Posterior vena cava (tissue), 2 donors: Measurements from ENCODE around the gene NT5DC3. TPM values are rescaled to one million over a fixed set of nuclear protein-coding genes. Genes with fewer than 3 reads are reported as not detected.

Experiments used
- DNase-seq: peaks from one replicate; pipeline ENCODE4 v3.0.0-alpha.2; 2020; ENCODE audit warnings: low spot score
- intact Hi-C, 2 donors: fragments of 100-400 bp; cut with DNase I; formaldehyde crosslinking; loops; one replicate each; pipeline versions ENCODE4 v1.14.1 to v1.14.2; 2022 to 2023
- total RNA-seq, 2 donors: library from RNA; stranded (reverse); fragmentation: NEBNext Ultra II Directional; extraction: Animal tissue kit (Norgen Biotek cat#: 25700); gene quantifications; one replicate each; pipeline ENCODE4 v1.2.1, GENCODE V29; 2021
- donor health status: DM: yes; HTN: yes; CAD: no.
- donor health status: DM: yes; HTN: yes; CAD: no.

The NT5DC3 gene
- total RNA-seq, 2 donors from 2014 or later, result 26.1 to 34.8 TPM

- intact Hi-C loops, result loop anchor here in 1 of 2 donors (10.0 kb wide), 1 partner anchor 65 kb away; no protein-coding TSS in a partner anchor
- peak; percentile 85 for DNase-seq
These were observed 40.9 kb downstream of the NT5DC3 start for GRCh38 chr12:103799857-103800771.

- intact Hi-C loops, result no loop called here
- no peak for DNase-seq
These were observed 41.6 kb downstream of the NT5DC3 start for GRCh38 chr12:103799504-103799856.

- no peak for DNase-seq
- intact Hi-C loops, result no loop called here
These were observed 42.4 kb downstream of the NT5DC3 start for GRCh38 chr12:103798586-103798985.

- no peak for DNase-seq
- intact Hi-C loops, result no loop called here
These were observed 46.5 kb downstream of the NT5DC3 start for GRCh38 chr12:103794309-103795213.

GRCh38 chr12:103793512-103794045, 47.5 kb downstream of the NT5DC3 start:
- no peak for DNase-seq
- intact Hi-C loops, result no loop called here

GRCh38 chr12:103793046-103793445, 48.0 kb downstream of the NT5DC3 start:
- DNase-seq, result no peak
- intact Hi-C loops, result no loop called here

GRCh38 chr12:103791350-103791920, 49.6 kb downstream of the NT5DC3 start:
- no peak for DNase-seq
- intact Hi-C loops, result no loop called here

- no peak for DNase-seq
- intact Hi-C loops, result no loop called here
These were observed 54.8 kb downstream of the NT5DC3 start for GRCh38 chr12:103786201-103786600.

- intact Hi-C loops, result no loop called here
- no peak for DNase-seq
These were observed 55.6 kb downstream of the NT5DC3 start for GRCh38 chr12:103785243-103786031.

GRCh38 chr12:103783744-103784664, 57.0 kb downstream of the NT5DC3 start:
- intact Hi-C loops, result no loop called here
- no peak for DNase-seq

GRCh38 chr12:103782399-103782798, 58.6 kb downstream of the NT5DC3 start:
- DNase-seq, result no peak
- intact Hi-C loops, result no loop called here

GRCh38 chr12:103780992-103781391, 60.0 kb downstream of the NT5DC3 start:
- intact Hi-C loops, result no loop called here
- no peak for DNase-seq

- DNase-seq, result no peak
- intact Hi-C loops, result no loop called here
These were observed 61.0 kb downstream of the NT5DC3 start for GRCh38 chr12:103780093-103780440.

- intact Hi-C loops, result loop anchor here in 1 of 2 donors (10.0 kb wide), 1 partner anchor 85 kb away; no protein-coding TSS in a partner anchor
- no peak for DNase-seq
These were observed 61.5 kb downstream of the NT5DC3 start for GRCh38 chr12:103779410-103780092.

- DNase-seq, result no peak
- intact Hi-C loops, result loop anchor here in 1 of 2 donors (10.0 kb wide), 1 partner anchor 86 kb away; no protein-coding TSS in a partner anchor
These were observed 62.3 kb downstream of the NT5DC3 start for GRCh38 chr12:103778781-103779180.

GRCh38 chr12:103774977-103775560, 66.0 kb downstream of the NT5DC3 start:
- intact Hi-C loops, result loop anchor here (5.0 to 10.0 kb wide), 2 partner anchors 90 to 97 kb away; no protein-coding TSS in a partner anchor
- DNase-seq, result no peak
